WTC11 (cell line): ENCODE measurements around the gene NCKAP5L.

Experiments used
- ATF3 ChIP-seq: sonication (generic); formaldehyde crosslinking; conservative IDR thresholded peaks from 2 replicates; pipeline ENCODE4 v1.8.1; 2022; ENCODE audit warnings: mild to moderate bottlenecking, missing genetic modification reagents
- CTCF ChIP-seq: fragments of 200-600 bp; IDR thresholded peaks from 2 replicates; pipeline ENCODE4 v1.8.0; 2022; ENCODE audit warnings: antibody characterized with exemption
- HMGXB4 ChIP-seq: sonication (generic); formaldehyde crosslinking; IDR thresholded peaks from 2 replicates; pipeline ENCODE4 v1.8.1; 2023; ENCODE audit warnings: mild to moderate bottlenecking, moderate library complexity, missing genetic modification reagents
- ZNF423 ChIP-seq: fragments of 250-450 bp; sonication (Bioruptor Pico); IDR thresholded peaks from 2 replicates; pipeline ENCODE4 v2.1.2; 2022; ENCODE audit warnings: mild to moderate bottlenecking, moderate library complexity

- TF ChIP-seq CTCF (peak; percentile 75), HMGXB4 (CRISPR knock-in tag) (no peak), ATF3 (no peak), ZNF423 (no peak)
Observed at GRCh38 chr12:49763006-49763591, 65.1 kb downstream of the NCKAP5L start.
